ENCODE data around the gene AAK1.
"Not testable (repeated sequence)": the region's sequence is repeated elsewhere in the genome, so short reads cannot be mapped to it uniquely, and the experiment has no call there.

The AAK1 gene

DNA sequence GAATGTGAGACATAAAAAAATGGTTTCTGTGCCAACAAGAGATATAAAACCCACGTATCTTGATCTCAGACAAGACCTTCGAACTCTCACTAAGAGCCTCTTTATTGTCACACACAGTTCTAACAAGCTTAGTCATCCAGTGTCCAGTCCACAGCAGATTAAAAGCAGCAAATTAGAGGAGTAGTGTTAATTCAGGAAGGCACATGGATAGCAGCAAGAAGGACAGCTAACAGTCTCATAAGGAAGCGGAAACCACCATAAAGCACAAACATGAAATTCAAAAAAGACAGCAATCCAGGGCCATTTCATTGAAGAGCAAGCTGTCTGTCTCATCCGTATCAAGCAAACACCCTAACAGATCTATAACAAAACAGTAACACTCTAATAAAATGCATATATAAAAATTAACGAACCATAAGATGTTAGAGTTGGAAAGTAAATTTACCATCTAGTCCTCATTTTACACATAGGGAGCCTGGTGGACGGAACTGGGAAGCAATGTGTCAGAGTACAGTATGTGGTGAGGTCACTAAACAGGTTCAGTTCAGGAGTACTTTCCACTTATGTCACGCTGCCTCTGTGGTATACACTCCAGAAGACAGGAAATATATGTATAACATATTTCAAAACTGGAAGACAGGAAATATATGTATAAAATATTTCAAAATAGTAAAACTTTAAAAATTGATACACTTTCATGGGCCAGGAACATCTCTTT is 18.3 kb downstream of the AAK1 start:
- no peak for DNase-seq (ENCODE audit: low spot score)

DNA sequence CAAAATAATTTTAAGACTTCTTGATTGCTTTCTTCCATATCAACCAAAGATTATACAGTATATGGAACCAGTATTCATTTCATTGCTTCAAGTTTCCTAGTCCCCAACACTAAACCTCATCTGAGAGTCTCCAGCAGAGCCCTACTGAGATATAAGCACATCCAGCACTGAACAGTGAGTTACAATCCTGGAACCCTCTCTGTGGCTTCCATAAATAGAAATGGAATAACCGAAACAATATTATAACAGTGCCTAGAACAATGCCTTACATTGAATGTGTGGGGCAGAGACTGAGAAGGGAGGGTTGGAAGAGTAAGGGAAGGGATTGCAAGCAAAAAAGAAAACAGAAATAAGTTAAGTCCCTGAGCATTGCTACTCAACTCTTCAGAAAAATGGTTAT is 18.9 kb downstream of the AAK1 start:
- DNase-seq (ENCODE audit: low spot score), result no peak

DNA sequence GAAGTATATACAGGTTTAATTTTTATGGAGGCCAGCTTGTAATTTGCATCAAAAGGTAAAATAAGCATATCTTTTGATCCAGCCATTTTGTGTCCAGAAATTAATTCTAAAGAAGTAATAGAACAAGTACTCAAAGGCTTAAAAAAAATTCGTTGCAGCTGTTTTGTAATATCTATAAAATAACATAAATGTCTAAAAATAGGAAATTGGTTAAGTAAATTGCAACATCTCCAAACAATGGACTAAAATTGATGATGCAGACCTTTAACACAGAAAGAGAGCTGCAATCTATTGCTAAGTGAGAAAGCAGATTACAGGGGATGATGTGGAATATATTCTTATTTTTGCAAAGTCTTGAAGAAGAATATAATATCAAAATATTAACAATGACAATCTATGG is 19.4 kb downstream of the AAK1 start:
- DNase-seq (ENCODE audit: low spot score), result no peak

DNA sequence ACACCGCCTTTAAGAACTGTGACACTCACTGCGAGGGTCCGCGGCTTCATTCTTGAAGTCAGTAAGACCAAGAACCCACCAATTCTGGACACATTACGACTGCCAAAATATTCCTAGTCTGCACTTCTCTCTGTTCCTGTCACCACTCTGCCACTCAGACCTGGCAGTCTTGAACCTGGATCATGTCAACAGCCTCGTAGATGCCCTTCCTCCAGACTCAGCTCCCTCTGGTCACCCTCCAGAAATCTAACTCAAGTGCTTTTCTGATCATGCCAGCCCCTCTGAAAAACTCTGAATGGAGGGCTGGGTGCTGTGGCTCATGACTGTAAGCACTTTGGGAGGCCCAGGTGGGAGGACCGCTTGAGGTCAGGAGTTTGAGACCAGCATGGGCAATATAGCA is 20.3 kb downstream of the AAK1 start:
- DNase-seq (ENCODE audit: low spot score), result no peak

DNA sequence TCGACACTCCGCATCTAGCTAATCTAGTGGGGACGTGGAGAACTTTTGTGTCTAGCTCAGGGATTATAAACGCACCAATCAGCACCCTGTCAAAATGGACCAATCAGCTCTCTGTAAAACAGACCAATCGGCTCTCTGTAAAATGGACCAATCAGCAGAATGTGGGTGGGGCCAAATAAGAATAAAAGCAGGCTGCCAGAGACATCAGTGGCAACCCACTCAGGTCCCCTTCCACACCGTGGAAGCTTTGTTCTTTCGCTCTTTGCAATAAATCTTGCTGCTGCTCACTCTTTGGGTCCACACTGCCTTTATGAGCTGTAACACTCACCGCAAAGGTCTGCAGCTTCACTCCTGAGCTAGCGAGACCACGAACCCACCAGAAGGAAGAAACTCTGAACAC is 20.7 kb downstream of the AAK1 start:
- not testable (repeated sequence) for DNase-seq (ENCODE audit: low spot score)

DNA sequence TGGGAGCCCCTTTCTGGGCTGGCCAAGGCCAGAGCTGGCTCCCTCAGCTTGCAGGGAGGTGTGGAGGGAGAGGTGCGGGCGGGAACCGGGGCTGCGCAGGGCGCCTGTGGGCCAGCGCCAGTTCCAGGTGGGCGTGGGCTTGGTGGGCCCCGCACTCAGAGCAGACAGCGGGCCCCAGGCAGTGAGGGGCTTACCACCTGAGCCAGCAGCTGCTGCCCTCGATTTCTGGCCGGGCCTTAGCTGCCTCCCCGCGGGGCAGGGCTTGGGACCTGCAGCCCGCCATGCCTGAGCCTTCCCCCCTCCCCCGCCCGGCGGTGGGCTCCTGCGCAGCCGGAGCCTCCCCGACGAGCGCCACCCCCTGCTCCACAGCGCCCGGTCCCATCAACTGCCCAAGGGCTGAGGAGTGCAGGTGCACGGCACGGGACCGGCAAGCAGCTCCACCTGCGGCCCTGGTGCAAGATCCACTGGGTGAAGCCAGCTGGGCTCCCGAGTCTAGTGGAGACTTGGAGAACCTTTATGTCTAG is 21.5 kb downstream of the AAK1 start:
- not testable (repeated sequence) for DNase-seq (ENCODE audit: low spot score)

DNA sequence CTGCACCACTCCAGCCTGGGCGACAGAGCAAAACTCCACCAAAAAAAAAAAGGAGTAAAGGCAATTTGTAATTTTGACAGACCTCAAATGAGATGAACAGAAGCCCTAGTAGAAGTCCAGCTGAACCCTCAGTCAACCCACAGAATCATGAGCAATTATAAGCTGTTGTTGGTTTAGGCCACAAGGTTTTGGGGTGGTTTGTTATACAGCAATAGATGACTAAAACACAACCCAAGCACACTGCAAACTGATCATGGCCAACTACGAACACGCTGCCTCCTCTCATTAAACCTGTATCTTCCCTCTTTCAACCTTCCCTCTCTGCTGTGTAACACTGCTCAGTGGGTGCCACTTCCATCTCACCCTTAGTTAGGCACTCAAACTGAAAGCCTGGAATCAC is 22.1 kb downstream of the AAK1 start:
- no peak for DNase-seq (ENCODE audit: low spot score)

DNA sequence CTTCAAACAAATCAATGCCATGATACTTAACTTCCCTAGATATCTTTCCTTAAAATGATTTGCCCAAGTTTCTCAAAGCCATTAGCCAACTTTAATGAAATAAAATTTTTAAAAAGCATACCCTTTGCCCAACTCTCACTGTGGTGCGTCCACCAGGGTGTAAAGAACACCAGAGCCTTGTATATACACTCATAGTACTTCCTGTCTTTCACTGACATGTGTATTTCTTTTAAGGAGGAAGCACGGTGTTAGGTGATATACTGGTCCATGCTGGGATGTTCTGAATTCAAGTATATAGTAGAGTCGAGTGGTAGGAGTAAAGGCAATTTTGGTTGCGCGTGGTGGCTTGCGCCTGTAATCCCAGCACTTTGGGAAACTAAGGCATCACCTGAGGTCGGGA is 22.7 kb downstream of the AAK1 start:
- DNase-seq (ENCODE audit: low spot score), result no peak

DNA sequence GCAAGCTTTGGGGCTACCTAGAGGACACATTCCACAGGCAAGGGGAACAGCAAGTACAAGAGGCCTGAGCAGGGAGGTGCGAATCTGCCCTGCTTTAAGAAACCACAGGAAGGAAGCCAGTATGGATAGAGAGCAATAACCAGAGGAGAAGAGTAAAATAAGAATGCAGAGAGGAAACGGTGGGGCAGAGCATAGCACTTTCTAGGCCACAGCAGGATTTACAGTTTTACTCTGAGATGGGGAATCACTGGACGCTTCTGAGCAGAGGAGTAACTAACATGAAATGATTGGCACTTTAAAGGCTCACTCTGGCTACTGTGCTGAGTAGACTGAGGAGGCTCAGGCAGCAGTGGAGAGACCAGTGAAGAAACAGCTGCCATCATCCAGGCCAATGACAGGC is 23.8 kb downstream of the AAK1 start:
- no peak for DNase-seq (ENCODE audit: low spot score)

DNA sequence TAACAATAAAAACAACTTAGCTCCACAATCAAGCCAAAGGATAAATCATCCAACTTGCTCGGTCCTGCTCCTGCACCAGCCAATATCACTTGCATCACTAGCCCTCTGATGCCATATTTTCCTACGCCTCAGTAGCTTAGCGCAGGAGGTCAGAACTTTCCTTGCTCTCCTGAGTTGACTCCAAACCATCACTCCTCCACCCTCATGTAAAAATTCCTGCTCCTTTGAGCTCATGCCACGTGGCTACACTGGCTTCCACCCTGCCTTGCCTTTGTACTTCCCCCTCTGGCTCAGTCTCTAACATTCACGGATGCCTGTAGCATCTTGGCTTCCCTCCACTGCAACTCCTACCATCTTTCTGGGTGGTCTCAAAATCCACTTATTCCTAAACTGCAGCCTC is 25.2 kb downstream of the AAK1 start:
- no peak for DNase-seq (ENCODE audit: low spot score)

DNA sequence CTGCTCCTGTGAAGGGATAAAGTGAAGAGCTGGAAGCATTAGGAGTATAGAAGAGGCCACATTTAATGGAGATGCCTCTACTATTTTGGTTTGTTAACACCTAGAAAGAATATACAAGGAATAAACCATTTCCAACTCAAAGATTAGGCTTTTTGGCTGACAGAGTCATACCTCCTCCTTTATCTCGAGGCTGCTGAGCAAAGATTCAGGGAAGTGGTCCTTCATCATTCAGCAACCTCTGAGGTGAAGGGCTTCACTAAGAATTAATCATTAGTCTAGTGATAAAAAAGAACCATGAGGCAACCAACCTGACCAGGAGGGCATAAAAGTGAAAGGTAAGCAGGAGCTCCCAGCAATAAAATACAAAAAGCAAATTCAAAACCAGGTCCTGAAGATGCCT is 25.8 kb downstream of the AAK1 start:
- no peak for DNase-seq (ENCODE audit: low spot score)

DNA sequence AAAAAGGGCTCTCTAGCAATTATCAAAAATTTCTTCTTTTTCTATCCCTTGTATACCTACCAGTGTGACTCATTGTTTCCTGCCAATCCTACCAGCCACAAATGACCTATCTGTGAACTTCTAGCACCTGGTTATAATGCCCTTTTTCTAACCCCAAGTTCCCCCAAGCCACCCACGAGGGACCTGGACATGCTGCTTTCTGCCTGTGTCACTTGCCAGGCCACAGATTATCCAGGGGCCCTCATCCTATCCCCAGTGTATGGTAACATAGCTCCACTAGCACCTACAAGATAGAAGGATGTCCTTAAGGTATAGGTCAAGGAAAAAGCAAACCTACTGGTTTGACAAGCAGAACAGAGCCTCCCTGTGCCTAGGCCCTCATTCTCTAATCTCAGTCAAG is 26.8 kb downstream of the AAK1 start:
- no peak for DNase-seq (ENCODE audit: low spot score)

DNA sequence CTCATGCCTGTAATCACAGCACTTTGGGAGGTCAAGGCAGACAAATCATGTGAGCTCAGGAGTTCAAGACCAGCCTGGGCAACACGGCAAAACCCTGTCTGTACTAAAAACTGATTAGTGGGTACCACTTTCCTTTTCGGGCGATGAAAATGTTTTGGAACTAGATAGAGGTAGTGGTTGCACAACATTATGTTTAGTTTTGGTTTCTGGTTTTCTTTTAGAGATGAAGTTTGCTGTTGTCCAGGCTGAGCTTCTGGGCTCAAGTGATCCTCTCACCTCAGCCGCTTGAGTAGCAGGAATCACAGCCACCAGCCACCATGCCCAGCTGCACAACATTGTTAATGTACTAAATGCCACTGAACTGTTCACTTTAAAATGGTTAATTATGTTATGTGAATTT is 27.6 kb downstream of the AAK1 start:
- DNase-seq (ENCODE audit: low spot score), result no peak

DNA sequence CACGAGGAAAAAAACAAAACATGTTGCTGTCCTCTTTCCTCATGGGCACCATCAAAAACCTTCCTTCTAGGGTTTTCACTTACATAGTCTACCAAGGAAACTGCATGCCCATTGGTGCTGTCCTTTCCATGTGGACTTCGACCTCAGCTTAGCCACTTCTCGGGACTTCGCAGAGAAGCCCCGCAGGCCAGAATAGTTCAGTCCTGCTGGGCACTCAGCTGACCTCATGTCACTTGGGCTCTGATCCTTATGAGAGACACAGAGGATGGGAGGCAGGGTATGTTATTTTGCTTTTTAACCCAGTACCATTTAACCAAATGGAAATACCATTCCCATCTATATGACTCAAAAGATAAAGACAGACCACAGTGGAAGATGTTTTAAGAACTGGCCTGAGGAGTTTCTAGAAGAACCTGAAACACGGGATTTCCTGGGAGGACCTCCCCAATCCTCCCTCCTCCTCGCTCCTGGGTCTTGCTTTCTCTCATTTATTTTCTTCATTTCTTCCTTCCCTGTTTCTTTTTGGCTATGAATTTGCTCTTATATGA is 28.4 kb downstream of the AAK1 start:
- DNase-seq (ENCODE audit: low spot score), result no peak

DNA sequence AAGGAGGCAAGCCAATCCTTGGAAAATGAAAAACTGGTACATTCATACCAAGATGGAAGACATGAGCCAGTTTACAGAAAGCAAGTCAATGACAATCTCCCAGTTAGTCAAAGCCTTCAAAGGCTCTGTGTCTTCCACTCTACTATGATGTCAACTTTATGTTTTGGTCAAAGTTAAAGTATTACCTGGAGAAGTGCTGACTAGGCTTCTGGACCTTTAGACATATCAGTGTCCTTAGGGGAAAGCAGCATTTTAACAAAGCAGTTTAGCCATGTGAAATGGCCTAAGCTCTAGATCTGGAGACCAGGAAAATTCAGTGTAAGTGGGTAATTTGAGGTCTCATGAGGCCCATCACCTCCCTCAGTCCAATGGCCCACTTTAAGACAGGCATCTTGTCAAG is 30.8 kb downstream of the AAK1 start:
- DNase-seq (ENCODE audit: low spot score), result no peak

DNA sequence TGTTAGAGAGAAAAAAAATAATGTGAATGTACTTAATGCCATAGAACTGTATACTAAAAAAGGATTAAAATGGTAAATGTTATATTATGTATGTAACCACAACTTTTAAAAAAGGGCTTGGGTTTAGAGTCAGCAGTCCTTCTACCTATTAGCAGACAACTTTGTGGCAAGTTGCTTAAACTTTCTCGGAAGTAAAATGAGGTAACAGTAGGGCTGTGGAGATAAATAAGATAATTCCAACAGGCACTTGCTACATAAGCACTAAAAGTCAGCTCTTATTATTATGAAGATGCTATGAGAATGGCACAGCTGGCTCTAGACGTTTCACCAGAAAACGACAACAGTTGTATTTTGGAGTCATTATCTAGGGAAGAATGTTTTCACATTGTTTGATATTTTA is 31.3 kb downstream of the AAK1 start:
- no peak for DNase-seq (ENCODE audit: low spot score)

DNA sequence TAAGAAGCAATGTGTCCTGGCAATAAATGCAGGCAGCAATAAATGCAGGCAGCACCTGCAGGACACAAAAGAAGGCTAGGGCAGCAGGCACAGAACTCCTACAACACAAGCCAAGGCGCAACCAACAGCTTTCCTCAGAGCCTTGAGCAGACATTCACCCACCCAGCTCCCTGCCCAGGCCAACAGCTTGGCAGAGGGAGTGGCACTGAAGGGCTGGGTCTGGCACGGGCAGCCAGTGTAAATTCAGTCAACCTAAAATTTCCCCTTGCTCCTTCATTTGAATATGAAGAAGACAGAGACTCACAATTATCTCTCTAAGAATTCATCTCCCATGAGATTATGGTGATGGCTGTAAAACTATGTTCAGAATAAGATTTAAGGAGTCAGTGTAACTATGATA is 35.4 kb downstream of the AAK1 start:
- no peak for DNase-seq (ENCODE audit: low spot score)

DNA sequence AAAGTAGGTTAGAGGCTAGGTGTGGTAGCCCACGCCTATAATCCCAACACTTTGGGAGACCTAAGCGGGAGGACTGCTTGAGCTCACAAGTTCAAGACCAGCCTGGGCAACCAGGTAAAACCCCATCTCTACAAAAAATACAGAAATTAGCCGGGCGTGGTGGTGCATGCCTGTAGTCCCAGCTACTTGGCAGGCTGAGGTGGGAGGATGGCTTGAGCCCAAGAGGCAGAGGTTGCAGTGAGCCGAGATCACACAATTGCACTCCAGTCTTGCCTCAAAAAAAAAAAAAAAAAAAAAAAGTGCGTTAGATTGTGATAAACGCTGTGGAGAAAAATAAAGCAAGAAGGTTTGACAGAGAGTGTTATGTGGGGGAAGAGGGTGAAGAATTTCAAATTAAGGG is 36.8 kb downstream of the AAK1 start:
- DNase-seq (ENCODE audit: low spot score), result not testable (repeated sequence)

DNA sequence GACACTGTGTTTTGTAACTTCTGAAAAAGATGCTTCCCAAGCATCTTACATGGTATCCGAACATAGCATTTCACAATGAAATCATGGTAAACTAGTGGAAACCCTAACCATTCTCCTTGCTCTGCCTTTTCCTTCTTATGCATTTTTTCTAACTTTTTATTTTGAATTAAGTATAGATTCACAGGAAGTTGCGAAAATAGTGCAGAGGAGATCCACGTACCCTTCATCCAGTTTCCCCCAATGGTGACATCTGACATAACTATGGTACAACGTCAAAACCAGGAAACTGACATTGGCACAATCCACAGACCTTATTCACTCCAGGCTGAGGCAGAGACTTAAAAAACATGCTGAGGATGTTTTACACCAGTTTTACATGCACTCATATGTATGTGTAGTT is 38.3 kb downstream of the AAK1 start:
- DNase-seq (ENCODE audit: low spot score), result no peak

DNA sequence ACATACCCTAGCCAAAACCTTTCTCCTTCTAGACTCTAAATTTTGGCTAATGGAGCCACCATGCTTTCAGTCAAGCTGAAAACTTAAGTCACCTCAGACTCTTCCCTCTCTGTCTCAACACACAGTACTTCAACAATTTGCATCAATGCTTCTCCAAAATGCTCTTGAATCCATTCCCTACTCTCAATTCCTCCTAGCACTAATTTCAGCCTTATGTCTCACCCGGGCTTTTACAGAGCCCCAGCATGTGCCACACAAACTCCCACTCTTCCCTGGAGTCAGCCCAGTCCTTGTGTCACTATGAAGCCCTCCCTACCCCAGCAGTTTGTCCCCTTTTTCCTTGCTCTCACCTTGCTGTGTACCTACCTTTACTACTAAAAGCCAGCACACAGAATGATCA is 38.7 kb downstream of the AAK1 start:
- no peak for DNase-seq (ENCODE audit: low spot score)

DNA sequence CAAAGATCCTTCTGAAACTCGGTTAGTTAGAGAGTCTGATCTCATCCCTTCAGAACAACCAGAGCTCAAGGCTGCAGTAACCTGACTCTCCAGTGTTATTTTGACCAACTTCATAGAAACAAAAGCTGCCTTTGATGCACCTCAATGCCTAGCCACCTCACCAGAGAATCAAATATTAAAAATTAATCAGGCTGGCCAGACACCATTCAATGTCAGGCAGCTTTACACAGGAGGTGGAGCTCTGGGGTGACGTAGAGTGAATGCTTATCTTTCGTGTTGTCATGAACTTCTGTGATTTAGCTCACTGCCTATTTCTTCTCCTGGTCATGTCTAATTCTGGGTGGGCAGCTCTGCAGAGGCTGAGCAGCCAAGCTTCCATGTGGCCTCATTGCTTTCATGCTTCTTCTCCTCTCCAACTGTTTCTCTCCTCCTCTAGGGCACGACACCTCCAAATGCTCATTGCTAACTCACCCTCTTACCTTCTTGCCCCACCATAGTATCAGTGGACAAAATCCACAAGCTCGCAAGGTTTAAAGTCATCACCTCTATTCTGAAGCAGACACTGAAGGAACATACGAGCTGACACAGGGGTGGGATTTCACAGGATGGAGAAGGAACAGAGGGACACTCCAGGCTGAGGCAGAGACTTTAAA is 39.4 kb downstream of the AAK1 start:
- no peak for DNase-seq (ENCODE audit: low spot score)

DNA sequence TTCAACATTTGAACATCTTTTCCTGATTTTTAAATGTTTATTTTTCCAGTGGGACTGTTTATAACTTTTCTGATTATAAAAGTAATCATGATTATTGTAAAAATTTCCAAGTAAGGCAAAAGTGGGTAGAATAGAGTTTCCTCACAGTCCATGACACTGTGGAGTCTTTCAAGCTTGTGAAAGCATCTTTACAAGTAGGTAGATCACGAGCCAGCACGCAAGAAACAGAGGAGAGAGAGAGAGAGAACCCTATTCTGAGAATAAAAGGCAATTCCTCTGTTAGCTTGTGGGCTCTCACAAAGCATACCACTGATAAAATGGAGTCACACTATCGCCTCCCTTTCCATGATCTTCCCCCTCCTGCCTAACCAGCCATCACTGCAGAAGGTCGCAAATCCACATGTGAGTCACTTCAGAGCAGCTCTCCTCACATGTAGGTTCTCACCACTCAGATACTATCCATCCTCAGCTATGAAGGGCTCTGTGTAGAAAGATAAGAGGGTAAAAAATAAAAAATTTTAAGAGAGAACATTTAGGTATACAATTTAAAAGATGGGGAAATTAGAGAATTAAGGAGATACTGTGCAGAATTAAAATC is 40.3 kb downstream of the AAK1 start:
- no peak for DNase-seq (ENCODE audit: low spot score)

DNA sequence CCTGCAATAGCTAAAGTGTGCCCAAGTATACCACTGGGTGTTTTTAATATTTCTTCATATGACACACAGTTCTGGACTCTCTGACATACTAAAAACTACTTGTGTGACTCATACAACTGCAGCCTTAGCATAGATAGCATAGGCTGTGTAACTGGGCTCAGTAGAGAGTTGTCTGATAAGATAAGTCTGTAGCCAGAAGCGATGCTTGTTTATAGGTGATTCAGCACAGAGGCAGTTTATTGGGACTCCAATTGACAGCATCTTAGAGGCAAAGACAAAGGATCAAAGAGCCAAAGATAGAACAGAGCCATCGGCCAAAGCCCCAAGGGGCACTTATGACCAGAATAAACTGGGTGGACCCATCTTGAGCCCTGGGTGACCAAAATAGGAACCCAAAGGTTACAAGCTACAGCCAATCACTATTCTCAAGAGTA is 42.3 kb downstream of the AAK1 start:
- no peak for DNase-seq (ENCODE audit: low spot score)

All from SK-N-DZ (cell line).